HCT116 (cell line): ENCODE data around the gene ETF1. TPM values are rescaled to one million over a fixed set of nuclear protein-coding genes. Genes with fewer than 3 reads are reported as not detected.

Source experiments
- ATAC-seq: fragments of 200-7000 bp; cut with Tn5 transposase; 2 replicates; pipeline ENCODE4 v1.9.1; 2020; ENCODE audit warnings: mild to moderate bottlenecking, moderate library complexity
- BruUV-seq: library from RNA; stranded (reverse); fragments of 400-500 nt; replicated peaks from 2 replicates; lab custom pipeline; 2021; lab: Mats Ljungman, UMichigan
- CTCF ChIA-PET: fragments of 300-600 bp; sonication (Branson Sonifier 250); formaldehyde crosslinking; loops from one replicate; lab custom pipeline; 2021; ENCODE audit warnings: antibody characterized with exemption; lab: Charles Lee
- POLR2A ChIA-PET: fragments of 300-600, 350-600 bp; sonication (Branson Sonifier 250); formaldehyde crosslinking; loops from one replicate; lab custom pipeline; 2021; ENCODE audit warnings: antibody characterized with exemption; lab: Charles Lee
- RAD21 ChIA-PET, 2 experiments: fragments of 300-600 bp; sonication (Branson Sonifier 250); formaldehyde crosslinking; loops; one replicate each; lab custom pipeline; 2023; ENCODE audit warnings: low total read pairs in 2 of 2; ENCODE audit not compliant: uncharacterized antibody in 2 of 2, unreplicated experiment in 2 of 2, low non-redundant PET in 1 of 2; lab: Charles Lee
- DNase-seq: peaks from one replicate; pipeline ENCODE4 v3.0.0-alpha.2; 2010; ENCODE audit warnings: low read depth, low spot score
- H2AFZ ChIP-seq: fragments of 200-600 bp; shearing (Covaris generic), sonication (generic); 2 replicates; pipeline ENCODE4 v1.6.1; 2017; ENCODE audit warnings: low read depth, mixed run types, mixed read lengths, antibody characterized with exemption, low read length; ENCODE audit not compliant: poor library complexity, severe bottlenecking
- H3K27ac ChIP-seq: 2 replicates; pipeline ENCODE4 v1.5.1; 2012; ENCODE audit warnings: low read depth, low read length
- H3K27me3 ChIP-seq: fragments of 200-600 bp; sonication (generic); 2 replicates; pipeline ENCODE4 v1.6.1; 2016; ENCODE audit warnings: mixed run types, low read length, mixed read lengths; ENCODE audit not compliant: insufficient read depth
- H3K36me3 ChIP-seq, 2 experiments: fragments of 200-500 bp in 1 of 2; fragments of 200-600 bp in 1 of 2; sonication (Bioruptor generic) in 1 of 2; sonication (generic) in 1 of 2; 2 replicates each; pipeline versions ENCODE4 v1.5.1 to v1.6.1; 2014 to 2016; ENCODE audit warnings: low read length in 2 of 2, inconsistent platforms in 1 of 2, mixed read lengths in 1 of 2, mixed run types in 1 of 2; ENCODE audit not compliant: insufficient read depth in 2 of 2, control insufficient read depth in 1 of 2
- H3K4me1 ChIP-seq, 2 experiments: fragments of 200-600 bp in 1 of 2; sonication (generic) in 1 of 2; 2 replicates each; pipeline versions ENCODE4 v1.5.1 to v1.6.1; 2012 to 2017; ENCODE audit warnings: low read length in 2 of 2, inconsistent platforms in 1 of 2, mild to moderate bottlenecking in 1 of 2, mixed read lengths in 1 of 2, mixed run types in 1 of 2, moderate library complexity in 1 of 2; ENCODE audit not compliant: insufficient read depth in 2 of 2, control insufficient read depth in 1 of 2
- H3K4me2 ChIP-seq: fragments of 200-600 bp; sonication (generic); 2 replicates; pipeline ENCODE4 v1.6.1; 2017; ENCODE audit warnings: mixed run types, low read length, mixed read lengths
- H3K4me3 ChIP-seq, 2 experiments: fragments of 200-600 bp in 1 of 2; sonication (generic) in 1 of 2; replicated peaks in 1 of 2; 2 replicates each; pipeline ENCODE4 v1.5.1; 2011 to 2016; ENCODE audit warnings: low read length in 2 of 2, control low read depth in 1 of 2, low read depth in 1 of 2, mild to moderate bottlenecking in 1 of 2, mixed read lengths in 1 of 2, mixed run types in 1 of 2
- H3K79me2 ChIP-seq: fragments of 200-600 bp; sonication (generic); 2 replicates; pipeline ENCODE4 v1.6.1; 2017; ENCODE audit warnings: mild to moderate bottlenecking, mixed run types, low read length, moderate library complexity, mixed read lengths; ENCODE audit not compliant: insufficient read depth
- H3K9ac ChIP-seq: fragments of 200-600 bp; sonication (generic); 2 replicates; pipeline ENCODE4 v1.6.1; 2016; ENCODE audit warnings: low read length, mixed read lengths
- H3K9me2 ChIP-seq: fragments of 200-600 bp; sonication (generic), shearing (Covaris generic); 2 replicates; pipeline ENCODE4 v1.6.1; 2017; ENCODE audit warnings: mixed run types, mild to moderate bottlenecking, moderate library complexity; ENCODE audit not compliant: insufficient read depth
- H3K9me3 ChIP-seq, 2 experiments: fragments of 200-500 bp in 1 of 2; fragments of 200-600 bp in 1 of 2; sonication (Bioruptor generic) in 1 of 2; sonication (generic) in 1 of 2; 2 replicates each; pipeline ENCODE4 v1.6.1; 2014 to 2017; ENCODE audit warnings: low read length in 2 of 2, mixed read lengths in 2 of 2, inconsistent platforms in 1 of 2, low read depth in 1 of 2, mild to moderate bottlenecking in 1 of 2, mixed run types in 1 of 2, moderate library complexity in 1 of 2; ENCODE audit not compliant: control insufficient read depth in 1 of 2, insufficient read depth in 1 of 2
- H4K20me1 ChIP-seq: fragments of 200-600 bp; sonication (generic), shearing (Covaris generic); 2 replicates; pipeline ENCODE4 v1.6.1; 2017; ENCODE audit warnings: mixed run types, mild to moderate bottlenecking, moderate library complexity; ENCODE audit not compliant: insufficient read depth
- EGR1 ChIP-seq: IDR thresholded peaks from 2 replicates; pipeline ENCODE4 v1.6.1; 2012; ENCODE audit warnings: low read depth
- ELF1 ChIP-seq: IDR thresholded peaks from 2 replicates; pipeline ENCODE4 v1.6.1; 2012; ENCODE audit warnings: low read depth, borderline replicate concordance
- EZH2 ChIP-seq: fragments of 200-600 bp; sonication (generic); IDR thresholded peaks from 2 replicates; pipeline ENCODE4 v1.6.1; 2017; ENCODE audit warnings: antibody characterized with exemption, mixed run types
- FOSL1 ChIP-seq: IDR thresholded peaks from 2 replicates; pipeline ENCODE4 v1.6.1; 2012; ENCODE audit warnings: low read depth
- JUND ChIP-seq: IDR thresholded peaks from 2 replicates; pipeline ENCODE4 v1.6.1; 2012
- POLR2AphosphoS5 ChIP-seq: IDR thresholded peaks from 2 replicates; pipeline ENCODE4 v1.6.1; 2011; ENCODE audit warnings: mild to moderate bottlenecking, low read depth, low read length, moderate library complexity
- SIN3A ChIP-seq: IDR thresholded peaks from 2 replicates; pipeline ENCODE4 v1.6.1; 2012; ENCODE audit warnings: low read depth
- SP1 ChIP-seq: IDR thresholded peaks from 2 replicates; pipeline ENCODE4 v1.6.1; 2012; ENCODE audit warnings: low read depth
- SRF ChIP-seq: IDR thresholded peaks from 2 replicates; pipeline ENCODE4 v1.6.1; 2012; ENCODE audit warnings: low read depth
- TCF7L2 ChIP-seq: IDR thresholded peaks from 2 replicates; pipeline ENCODE4 v1.7.0; 2011; ENCODE audit warnings: borderline replicate concordance, inconsistent platforms; ENCODE audit not compliant: insufficient read depth, insufficient read length; ENCODE audit errors: extremely low read depth
- YY1 ChIP-seq: IDR thresholded peaks from 2 replicates; pipeline ENCODE4 v1.6.1; 2011; ENCODE audit warnings: low read length, low read depth, moderate library complexity, mild to moderate bottlenecking; ENCODE audit not compliant: insufficient replicate concordance; ENCODE audit errors: extremely low read depth
- ZFX ChIP-seq: fragments of 450-650 bp; IDR thresholded peaks from 2 replicates; pipeline ENCODE4 v1.6.1; 2017
- intact Hi-C: fragments of 100-400 bp; cut with micrococcal nuclease; formaldehyde crosslinking; loops from 2 replicates; pipeline ENCODE4 v1.10.0; 2022
- total RNA-seq: library from RNA; stranded (reverse); gene quantifications from one replicate; pipeline ENCODE4 v1.2.1, GENCODE V29; 2021; ENCODE audit not compliant: unreplicated experiment
- TF ChIP-seq, protein P1 (sequence below): IDR thresholded peaks from 2 replicates; pipeline ENCODE4 v1.6.1; 2012; ENCODE audit warnings: low read depth
- TF ChIP-seq, protein P2 (sequence below): IDR thresholded peaks from 2 replicates; pipeline ENCODE4 v1.6.1; 2012

The ETF1 gene
- total RNA-seq, 1 experiment from 2014 or later = 178 TPM

GRCh38 chr5:138502521-138502920 lies 40.5 kb downstream of the ETF1 start:
- no peaks in the 10 kb centered on the region for H3K4me1 ChIP-seq
- CTCF ChIA-PET = interaction anchor here (1.0 to 3.6 kb wide), 5 partner anchors 38 to 322 kb away, joined by 3 to 51 read pairs (median 9); partner anchors contain the start of gene EGR1
- DNase-seq (no peak), ATAC-seq (no peak)
- no peak overlapping the region for H3K4me2 ChIP-seq
- H3K9me2 ChIP-seq = no peaks in the 10 kb centered on the region
- RAD21 ChIA-PET = interaction anchor here in 1 of 2 experiments (1.9 kb wide), 1 partner anchor 52 kb away, joined by 7 read pairs; no protein-coding TSS in a partner anchor
- POLR2A ChIA-PET = interaction anchor here (0.7 to 3.0 kb wide), 3 partner anchors 12 to 37 kb away, joined by 3 to 16 read pairs (median 3); partner anchors contain the start of gene EGR1
- BruUV-seq = no TSS peak
- peaks cover 3 to 4% of the 10 kb centered on the region in 2 experiments; a peak in 3 of 4 replicates for H3K36me3 ChIP-seq
- H2AFZ ChIP-seq = no peak overlapping the region
- H3K9me3 ChIP-seq = no peaks in the 10 kb centered on the region
- no peak overlapping the region for H3K9ac ChIP-seq
- intact Hi-C loops = loop anchor here (5.0 kb wide), 1 partner anchor 320 kb away; no protein-coding TSS in a partner anchor
- no peaks in the 10 kb centered on the region for H3K79me2 ChIP-seq
- no peak overlapping the region for H3K27ac ChIP-seq
- H4K20me1 ChIP-seq = no peaks in the 10 kb centered on the region
- TF ChIP-seq EGR1 = no peak
- no peak for TF ChIP-seq ELF1
- no peak for TF ChIP-seq SIN3A
- no peak for TF ChIP-seq FOSL1
- TF ChIP-seq EZH2 = no peak
- TF ChIP-seq SP1 = no peak
- TF ChIP-seq, all 23 proteins: peak for 0
- no peak overlapping the region for H3K4me3 ChIP-seq
- H3K27me3 ChIP-seq = no peaks in the 10 kb centered on the region

GRCh38 chr5:138502121-138502520 lies 40.9 kb downstream of the ETF1 start:
- Histone ChIP-seq H4K20me1 (no peaks in the 10 kb centered on the region), H3K4me2 (no peak overlapping the region), H3K9me2 (no peaks in the 10 kb centered on the region), H3K27me3 (no peaks in the 10 kb centered on the region), H3K9ac (no peak overlapping the region), H3K27ac (no peak overlapping the region), H3K4me3 (no peak overlapping the region), H3K9me3 (no peaks in the 10 kb centered on the region), H3K79me2 (no peaks in the 10 kb centered on the region), H2AFZ (no peak overlapping the region), H3K4me1 (no peaks in the 10 kb centered on the region), H3K36me3 (no peaks in the 10 kb centered on the region; a peak in 2 of 4 replicates)
- no TSS peak for BruUV-seq
- ChIA-PET CTCF (interaction anchor here (3.4 to 3.6 kb wide), 2 partner anchors 37 to 53 kb away, joined by 48 to 51 read pairs; partner anchors contain the start of gene EGR1), POLR2A (interaction anchor here (0.7 to 3.0 kb wide), 2 partner anchors 12 to 37 kb away, joined by 3 to 16 read pairs; partner anchors contain the start of gene EGR1), RAD21 (no interaction called here)
- DNase-seq = no peak
- intact Hi-C loops = loop anchor here (5.0 kb wide), 1 partner anchor 320 kb away; no protein-coding TSS in a partner anchor
- TF ChIP-seq, protein P1, sequence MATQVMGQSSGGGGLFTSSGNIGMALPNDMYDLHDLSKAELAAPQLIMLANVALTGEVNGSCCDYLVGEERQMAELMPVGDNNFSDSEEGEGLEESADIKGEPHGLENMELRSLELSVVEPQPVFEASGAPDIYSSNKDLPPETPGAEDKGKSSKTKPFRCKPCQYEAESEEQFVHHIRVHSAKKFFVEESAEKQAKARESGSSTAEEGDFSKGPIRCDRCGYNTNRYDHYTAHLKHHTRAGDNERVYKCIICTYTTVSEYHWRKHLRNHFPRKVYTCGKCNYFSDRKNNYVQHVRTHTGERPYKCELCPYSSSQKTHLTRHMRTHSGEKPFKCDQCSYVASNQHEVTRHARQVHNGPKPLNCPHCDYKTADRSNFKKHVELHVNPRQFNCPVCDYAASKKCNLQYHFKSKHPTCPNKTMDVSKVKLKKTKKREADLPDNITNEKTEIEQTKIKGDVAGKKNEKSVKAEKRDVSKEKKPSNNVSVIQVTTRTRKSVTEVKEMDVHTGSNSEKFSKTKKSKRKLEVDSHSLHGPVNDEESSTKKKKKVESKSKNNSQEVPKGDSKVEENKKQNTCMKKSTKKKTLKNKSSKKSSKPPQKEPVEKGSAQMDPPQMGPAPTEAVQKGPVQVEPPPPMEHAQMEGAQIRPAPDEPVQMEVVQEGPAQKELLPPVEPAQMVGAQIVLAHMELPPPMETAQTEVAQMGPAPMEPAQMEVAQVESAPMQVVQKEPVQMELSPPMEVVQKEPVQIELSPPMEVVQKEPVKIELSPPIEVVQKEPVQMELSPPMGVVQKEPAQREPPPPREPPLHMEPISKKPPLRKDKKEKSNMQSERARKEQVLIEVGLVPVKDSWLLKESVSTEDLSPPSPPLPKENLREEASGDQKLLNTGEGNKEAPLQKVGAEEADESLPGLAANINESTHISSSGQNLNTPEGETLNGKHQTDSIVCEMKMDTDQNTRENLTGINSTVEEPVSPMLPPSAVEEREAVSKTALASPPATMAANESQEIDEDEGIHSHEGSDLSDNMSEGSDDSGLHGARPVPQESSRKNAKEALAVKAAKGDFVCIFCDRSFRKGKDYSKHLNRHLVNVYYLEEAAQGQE = no peak
- TF ChIP-seq POLR2AphosphoS5 (no peak), SRF (no peak), YY1 (no peak), TCF7L2 (no peak), SP1 (no peak), JUND (no peak), FOSL1 (no peak), ZFX (no peak)
- TF ChIP-seq, protein P2, sequence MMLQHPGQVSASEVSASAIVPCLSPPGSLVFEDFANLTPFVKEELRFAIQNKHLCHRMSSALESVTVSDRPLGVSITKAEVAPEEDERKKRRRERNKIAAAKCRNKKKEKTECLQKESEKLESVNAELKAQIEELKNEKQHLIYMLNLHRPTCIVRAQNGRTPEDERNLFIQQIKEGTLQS = no peak
- ATAC-seq = no peak
